WTC11 (cell line): ENCODE data around the gene FBXO28. TPM values are rescaled to one million over a fixed set of nuclear protein-coding genes. Genes with fewer than 3 reads are reported as not detected.

Experiments
- ATAC-seq: fragments of 200-7000 bp; cut with Tn5 transposase; 2 replicates; pipeline ENCODE4 v1.10.0; 2021; ENCODE audit warnings: mild to moderate bottlenecking, moderate library complexity
- CTCF ChIA-PET: fragments of 300-600 bp; sonication (Branson Sonifier 250); formaldehyde crosslinking; loops from one replicate; lab custom pipeline; 2021; ENCODE audit warnings: antibody characterized with exemption; lab: Charles Lee
- POLR2A ChIA-PET: fragments of 350-600 bp; sonication (Branson Sonifier 250); formaldehyde crosslinking; loops from one replicate; lab custom pipeline; 2021; ENCODE audit warnings: antibody characterized with exemption; lab: Charles Lee
- DNase-seq: peaks from one replicate; pipeline ENCODE4 v3.0.0; 2021; ENCODE audit warnings: low spot score
- H3K27ac Mint-ChIP-seq: 2 replicates; pipeline ENCODE4 v1.8.0; 2021; ENCODE audit warnings: mixed read lengths
- H3K27me3 Mint-ChIP-seq: 2 replicates; pipeline ENCODE4 v1.8.0; 2021; ENCODE audit warnings: low read depth, mild to moderate bottlenecking, moderate library complexity, mixed read lengths
- H3K36me3 Mint-ChIP-seq: 2 replicates; pipeline ENCODE4 v1.8.0; 2021; ENCODE audit warnings: mixed read lengths
- H3K4me1 Mint-ChIP-seq: 2 replicates; pipeline ENCODE4 v1.8.0; 2022; ENCODE audit warnings: mixed read lengths
- H3K4me3 Mint-ChIP-seq: 2 replicates; pipeline ENCODE4 v1.8.0; 2021; ENCODE audit warnings: mild to moderate bottlenecking, moderate library complexity, mixed read lengths
- H3K9me3 Mint-ChIP-seq: 2 replicates; pipeline ENCODE4 v1.8.0; 2021; ENCODE audit warnings: mixed read lengths
- ARID4B ChIP-seq: sonication (generic); formaldehyde crosslinking; IDR thresholded peaks from 2 replicates; pipeline ENCODE4 v1.8.0; 2023; ENCODE audit warnings: missing genetic modification reagents, mild to moderate bottlenecking, borderline replicate concordance
- CREB1 ChIP-seq: sonication (generic); formaldehyde crosslinking; IDR thresholded peaks from 2 replicates; pipeline ENCODE4 v1.8.0; 2023; ENCODE audit warnings: mild to moderate bottlenecking, missing genetic modification reagents
- E2F1 ChIP-seq: sonication (generic); formaldehyde crosslinking; IDR thresholded peaks from 2 replicates; pipeline ENCODE4 v1.8.0; 2022; ENCODE audit warnings: mild to moderate bottlenecking, missing genetic modification reagents
- E2F4 ChIP-seq: sonication (generic); formaldehyde crosslinking; IDR thresholded peaks from 2 replicates; pipeline ENCODE4 v1.8.1; 2022; ENCODE audit warnings: low read depth, mild to moderate bottlenecking, moderate library complexity, missing genetic modification reagents, borderline replicate concordance
- ELF4 ChIP-seq: sonication (generic); formaldehyde crosslinking; IDR thresholded peaks from 2 replicates; pipeline ENCODE4 v1.8.1; 2022; ENCODE audit warnings: low read depth, mild to moderate bottlenecking, moderate library complexity, missing genetic modification reagents
- FOXJ3 ChIP-seq: sonication (generic); formaldehyde crosslinking; IDR thresholded peaks from 2 replicates; pipeline ENCODE4 v1.9.0; 2021; ENCODE audit warnings: missing genetic modification reagents, mild to moderate bottlenecking, borderline replicate concordance
- FOXK1 ChIP-seq: sonication (generic); formaldehyde crosslinking; IDR thresholded peaks from 2 replicates; pipeline ENCODE4 v1.8.0; 2022; ENCODE audit warnings: mild to moderate bottlenecking, moderate library complexity, missing genetic modification reagents
- FOXP1 ChIP-seq: sonication (generic); formaldehyde crosslinking; IDR thresholded peaks from 2 replicates; pipeline ENCODE4 v1.8.0; 2022; ENCODE audit warnings: missing genetic modification reagents, mild to moderate bottlenecking, moderate library complexity, borderline replicate concordance
- GTF2I ChIP-seq: fragments of 250-450 bp; sonication (Bioruptor Pico); conservative IDR thresholded peaks from 2 replicates; pipeline ENCODE4 v1.4.0; 2021; ENCODE audit warnings: mild to moderate bottlenecking
- SOX15 ChIP-seq: fragments of 250-450 bp; sonication (Bioruptor Pico); IDR thresholded peaks from 2 replicates; pipeline ENCODE4 v1.9.0; 2021; ENCODE audit warnings: mild to moderate bottlenecking
- TP53 ChIP-seq: sonication (generic); formaldehyde crosslinking; IDR thresholded peaks from 2 replicates; pipeline ENCODE4 v1.8.1; 2023; ENCODE audit warnings: mild to moderate bottlenecking, missing genetic modification reagents
- ZMAT4 ChIP-seq: fragments of 250-450 bp; sonication (Bioruptor Pico); IDR thresholded peaks from 2 replicates; pipeline ENCODE4 v1.9.0; 2021; ENCODE audit warnings: mild to moderate bottlenecking
- ZNF138 ChIP-seq: sonication (generic); formaldehyde crosslinking; conservative IDR thresholded peaks from 2 replicates; pipeline ENCODE4 v1.8.1; 2022; ENCODE audit warnings: mild to moderate bottlenecking, moderate library complexity, missing genetic modification reagents
- ZNF532 ChIP-seq: fragments of 250-450 bp; sonication (Bioruptor Pico); IDR thresholded peaks from 2 replicates; pipeline ENCODE4 v1.9.0; 2021; ENCODE audit warnings: mild to moderate bottlenecking, borderline replicate concordance
- total RNA-seq: library from RNA; stranded (reverse); gene quantifications from 3 replicates; pipeline ENCODE4 v1.2.3, GENCODE V29; 2021

Gene FBXO28
- total RNA-seq, 1 experiment from 2014 or later: 36.8 TPM

GRCh38 chr1:224123136-224123535, 9.2 kb downstream of the FBXO28 start (continued):
- TF ChIP-seq ARID4B (CRISPR knock-in tag) (no peak), ELF4 (CRISPR knock-in tag) (no peak), FOXJ3 (CRISPR knock-in tag) (no peak), FOXP1 (no peak), FOXK1 (no peak), ZNF138 (CRISPR knock-in tag) (no peak), CREB1 (CRISPR knock-in tag) (no peak), GTF2I (CRISPR knock-in tag) (no peak)

GRCh38 chr1:224124220-224124619, 10.3 kb downstream of the FBXO28 start:
- ATAC-seq: no peak
- Mint-ChIP-seq H3K9me3 (no peaks in the 10 kb centered on the region), H3K27ac (no peak overlapping the region), H3K4me3 (no peak overlapping the region), H3K36me3 (peaks cover 7% of the 10 kb centered on the region), H3K4me1 (peaks cover 4% of the 10 kb centered on the region), H3K27me3 (no peaks in the 10 kb centered on the region)
- no peak for DNase-seq
- ChIA-PET CTCF (interaction anchor here (0.9 kb wide), 1 partner anchor 8 kb away, joined by 3 read pairs; no protein-coding TSS in a partner anchor), POLR2A (no interaction called here)
- no peak for TF ChIP-seq E2F4 (CRISPR knock-in tag)
- TF ChIP-seq SOX15 (CRISPR knock-in tag): no peak
- no peak for TF ChIP-seq ZMAT4 (CRISPR knock-in tag)
- no peak for TF ChIP-seq ELF4 (CRISPR knock-in tag)
- TF ChIP-seq ZNF532 (CRISPR knock-in tag): no peak
- no peak for TF ChIP-seq E2F1 (CRISPR knock-in tag)
- no peak for TF ChIP-seq TP53 (CRISPR knock-in tag)
